NCI-H2081 treated with DMSO at 0.1 percent for 48 hours (cell line): ENCODE data around the gene PCDHA9.
"Not testable (repeated sequence)": the region's sequence is repeated elsewhere in the genome, so short reads cannot be mapped to it uniquely, and the experiment has no call there.

ENCODE experiments used
- DNase-seq: peaks from one replicate; lab custom pipeline; 2025; lab: John Stamatoyannopoulos, UW

The PCDHA9 gene

DNA sequence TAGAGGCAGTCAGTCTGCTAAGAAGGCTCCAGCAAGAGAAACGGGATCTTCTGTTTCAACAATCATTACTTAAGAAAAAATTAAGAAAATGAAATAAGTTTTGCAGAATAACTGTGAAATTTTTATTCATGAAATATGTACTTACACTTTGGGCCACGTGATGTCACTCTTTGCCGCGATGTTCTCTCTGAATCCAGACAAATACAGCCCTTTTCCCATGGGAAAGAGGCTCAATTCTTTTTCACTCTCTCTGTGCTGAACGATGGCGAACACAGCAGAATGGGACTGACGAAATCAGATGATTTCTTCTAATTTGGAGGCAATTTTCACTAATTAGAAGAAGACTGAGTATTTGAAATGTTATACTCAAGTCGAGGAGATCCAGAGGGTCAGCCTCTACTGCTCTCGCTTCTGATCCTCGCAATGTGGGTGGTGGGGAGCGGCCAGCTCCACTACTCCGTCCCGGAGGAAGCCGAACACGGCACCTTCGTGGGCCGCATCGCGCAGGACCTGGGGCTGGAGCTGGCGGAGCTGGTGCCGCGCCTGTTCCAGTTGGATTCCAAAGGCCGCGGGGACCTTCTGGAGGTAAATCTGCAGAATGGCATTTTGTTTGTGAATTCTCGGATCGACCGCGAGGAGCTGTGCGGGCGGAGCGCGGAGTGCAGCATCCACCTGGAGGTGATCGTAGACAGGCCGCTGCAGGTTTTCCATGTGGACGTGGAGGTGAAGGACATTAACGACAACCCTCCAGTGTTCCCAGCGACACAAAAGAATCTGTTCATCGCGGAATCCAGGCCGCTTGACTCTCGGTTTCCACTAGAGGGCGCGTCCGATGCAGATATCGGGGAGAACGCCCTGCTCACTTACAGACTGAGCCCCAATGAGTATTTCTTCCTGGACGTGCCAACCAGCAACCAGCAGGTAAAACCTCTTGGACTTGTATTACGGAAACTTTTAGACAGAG is at the start of gene PCDHA9:
Gene PCDHA9, plus strand, starts transcription at position 244 of the 964 bp plus-strand sequence. Its CDS starts 114 bp downstream, at position 358.
- DNase-seq, result not testable (repeated sequence)

- no peak for DNase-seq
These were observed 47.2 kb upstream of the PCDHA9 start, which contains the start of gene PCDHA3 for GRCh38 chr5:140800816-140801493. Gene PCDHA3 (plus strand): TSS chr5:140801057.

DNA sequence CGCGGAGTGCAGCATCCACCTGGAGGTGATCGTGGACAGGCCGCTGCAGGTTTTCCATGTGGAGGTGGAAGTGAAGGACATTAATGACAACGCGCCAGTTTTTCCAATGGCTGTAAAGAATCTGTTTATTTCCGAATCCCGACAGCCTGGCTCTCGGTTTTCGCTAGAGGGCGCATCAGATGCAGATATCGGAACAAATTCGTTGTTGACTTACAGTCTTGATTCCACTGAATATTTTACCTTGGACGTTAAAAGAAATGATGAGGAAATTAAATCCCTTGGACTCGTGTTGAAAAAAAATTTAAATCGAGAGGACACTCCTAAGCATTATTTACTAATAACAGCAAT is 46.7 kb upstream of the PCDHA9 start:
- no peak for DNase-seq

DNA sequence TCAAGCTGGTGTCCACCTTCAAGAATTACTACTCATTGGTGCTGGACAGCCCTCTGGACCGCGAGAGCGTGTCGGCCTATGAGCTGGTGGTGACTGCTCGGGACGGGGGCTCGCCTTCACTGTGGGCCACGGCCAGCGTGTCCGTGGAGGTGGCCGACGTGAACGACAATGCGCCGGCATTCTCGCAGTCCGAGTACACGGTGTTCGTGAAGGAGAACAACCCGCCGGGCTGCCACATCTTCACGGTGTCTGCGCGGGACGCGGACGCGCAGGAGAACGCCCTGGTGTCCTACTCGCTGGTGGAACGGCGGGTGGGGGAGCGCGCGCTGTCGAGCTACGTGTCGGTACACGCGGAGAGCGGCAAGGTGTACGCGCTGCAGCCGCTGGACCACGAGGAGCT is 45.8 kb upstream of the PCDHA9 start:
- DNase-seq, result not testable (repeated sequence)

DNA sequence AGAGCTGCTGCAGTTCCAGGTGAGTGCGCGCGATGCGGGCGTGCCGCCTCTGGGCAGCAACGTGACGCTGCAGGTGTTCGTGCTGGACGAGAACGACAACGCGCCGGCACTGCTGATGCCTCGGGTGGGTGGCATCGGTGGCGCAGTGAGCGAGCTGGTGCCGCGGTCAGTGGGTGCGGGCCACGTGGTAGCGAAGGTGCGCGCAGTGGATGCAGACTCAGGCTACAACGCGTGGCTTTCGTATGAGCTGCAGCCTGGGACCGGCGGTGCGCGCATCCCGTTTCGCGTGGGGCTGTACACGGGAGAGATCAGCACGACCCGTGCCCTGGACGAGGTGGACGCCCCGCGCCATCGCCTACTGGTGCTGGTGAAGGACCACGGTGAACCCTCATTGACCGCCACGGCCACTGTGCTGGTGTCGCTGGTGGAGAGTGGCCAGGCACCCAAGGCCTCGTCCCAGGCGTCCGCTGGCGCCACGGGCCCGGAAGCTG is 45.4 kb upstream of the PCDHA9 start:
- no peak for DNase-seq

GRCh38 chr5:140806834-140807775 is 41.1 kb upstream of the PCDHA9 start, which contains the start of gene PCDHA4:
Gene PCDHA4 (plus strand): TSS chr5:140807068.
- DNase-seq, result no peak

DNA sequence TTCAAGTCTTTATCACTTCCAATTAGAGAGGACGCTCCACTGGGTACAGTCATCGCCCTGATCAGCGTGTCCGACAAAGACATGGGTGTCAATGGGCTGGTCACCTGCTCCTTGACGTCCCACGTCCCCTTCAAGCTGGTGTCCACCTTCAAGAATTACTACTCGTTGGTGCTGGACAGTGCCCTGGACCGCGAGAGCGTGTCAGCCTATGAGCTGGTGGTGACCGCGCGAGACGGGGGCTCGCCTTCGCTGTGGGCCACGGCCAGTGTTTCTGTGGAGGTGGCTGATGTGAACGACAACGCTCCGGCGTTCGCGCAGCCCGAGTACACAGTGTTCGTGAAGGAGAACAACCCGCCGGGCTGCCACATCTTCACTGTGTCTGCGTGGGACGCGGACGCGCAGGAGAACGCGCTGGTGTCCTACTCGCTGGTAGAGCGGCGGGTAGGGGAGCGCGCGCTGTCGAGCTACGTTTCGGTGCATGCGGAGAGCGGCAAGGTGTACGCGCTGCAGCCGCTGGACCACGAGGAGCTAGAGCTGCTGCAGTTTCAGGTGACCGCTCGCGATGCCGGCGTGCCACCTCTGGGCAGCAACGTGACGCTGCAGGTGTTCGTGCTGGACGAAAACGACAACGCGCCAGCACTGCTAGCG is 39.8 kb upstream of the PCDHA9 start:
- DNase-seq, result not testable (repeated sequence)

- no peak for DNase-seq
These were observed 39.3 kb upstream of the PCDHA9 start for GRCh38 chr5:140808889-140809291.

DNA sequence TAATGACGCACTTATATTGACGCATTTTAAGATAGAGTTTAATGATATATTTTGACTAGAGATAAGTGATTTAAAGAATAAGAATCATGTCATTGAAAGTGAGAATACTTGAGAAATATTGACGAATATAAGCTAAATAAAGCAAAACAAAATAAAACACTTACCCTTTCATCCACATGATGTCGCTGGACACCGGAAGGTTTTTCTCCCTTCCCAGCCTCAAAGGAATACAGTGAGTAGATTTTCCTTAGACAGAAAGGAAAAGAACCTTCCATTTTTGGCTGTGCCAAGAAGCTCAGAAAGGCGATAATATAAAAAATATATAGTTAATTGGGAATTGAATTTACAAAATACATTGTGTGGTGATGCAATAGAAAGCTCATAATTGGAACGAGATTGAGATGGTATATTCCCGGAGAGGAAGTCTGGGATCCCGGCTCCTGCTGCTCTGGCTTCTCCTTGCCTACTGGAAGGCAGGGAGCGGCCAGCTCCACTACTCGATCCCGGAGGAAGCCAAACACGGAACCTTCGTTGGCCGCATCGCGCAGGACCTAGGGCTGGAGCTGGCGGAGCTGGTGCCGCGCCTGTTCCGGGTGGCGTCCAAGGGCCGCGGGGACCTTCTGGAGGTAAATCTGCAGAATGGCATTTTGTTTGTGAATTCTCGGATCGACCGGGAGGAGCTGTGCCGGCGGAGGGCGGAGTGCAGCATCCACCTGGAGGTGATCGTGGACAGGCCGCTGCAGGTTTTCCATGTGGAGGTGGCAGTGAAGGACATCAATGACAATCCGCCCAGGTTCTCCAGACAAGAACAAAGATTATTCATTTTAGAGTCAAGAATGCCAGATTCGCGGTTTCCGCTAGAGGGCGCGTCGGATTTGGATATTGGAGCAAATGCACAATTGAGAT is 26.6 kb upstream of the PCDHA9 start, which contains the start of gene PCDHA5:
Gene PCDHA5, plus strand, starts transcription at position 239 of the 906 bp plus-strand sequence.
- DNase-seq, result no peak

DNA sequence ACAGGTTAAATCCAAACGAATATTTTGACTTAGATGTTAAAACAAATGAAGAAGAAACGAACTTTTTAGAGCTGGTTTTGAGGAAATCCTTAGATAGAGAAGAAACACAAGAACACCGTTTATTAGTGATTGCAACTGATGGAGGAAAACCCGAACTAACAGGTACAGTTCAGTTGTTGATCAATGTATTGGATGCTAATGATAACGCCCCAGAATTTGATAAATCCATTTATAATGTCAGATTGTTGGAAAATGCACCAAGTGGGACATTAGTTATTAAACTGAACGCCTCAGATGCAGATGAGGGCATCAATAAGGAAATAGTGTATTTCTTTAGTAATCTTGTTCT is 25.9 kb upstream of the PCDHA9 start:
- DNase-seq, result no peak

DNA sequence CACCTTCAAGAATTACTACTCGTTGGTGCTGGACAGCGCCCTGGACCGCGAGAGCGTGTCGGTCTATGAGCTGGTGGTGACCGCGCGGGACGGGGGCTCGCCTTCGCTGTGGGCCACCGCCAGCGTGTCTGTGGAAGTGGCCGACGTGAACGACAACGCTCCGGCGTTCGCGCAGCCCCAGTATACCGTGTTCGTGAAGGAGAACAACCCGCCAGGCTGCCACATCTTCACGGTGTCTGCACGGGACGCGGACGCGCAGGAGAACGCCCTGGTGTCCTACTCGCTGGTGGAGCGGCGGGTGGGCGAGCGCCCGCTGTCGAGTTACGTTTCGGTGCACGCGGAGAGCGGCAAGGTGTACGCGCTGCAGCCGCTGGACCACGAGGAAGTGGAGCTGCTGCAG is 25.2 kb upstream of the PCDHA9 start:
- not testable (repeated sequence) for DNase-seq

GRCh38 chr5:140823475-140823874 is 24.7 kb upstream of the PCDHA9 start:
- DNase-seq, result no peak

DNA sequence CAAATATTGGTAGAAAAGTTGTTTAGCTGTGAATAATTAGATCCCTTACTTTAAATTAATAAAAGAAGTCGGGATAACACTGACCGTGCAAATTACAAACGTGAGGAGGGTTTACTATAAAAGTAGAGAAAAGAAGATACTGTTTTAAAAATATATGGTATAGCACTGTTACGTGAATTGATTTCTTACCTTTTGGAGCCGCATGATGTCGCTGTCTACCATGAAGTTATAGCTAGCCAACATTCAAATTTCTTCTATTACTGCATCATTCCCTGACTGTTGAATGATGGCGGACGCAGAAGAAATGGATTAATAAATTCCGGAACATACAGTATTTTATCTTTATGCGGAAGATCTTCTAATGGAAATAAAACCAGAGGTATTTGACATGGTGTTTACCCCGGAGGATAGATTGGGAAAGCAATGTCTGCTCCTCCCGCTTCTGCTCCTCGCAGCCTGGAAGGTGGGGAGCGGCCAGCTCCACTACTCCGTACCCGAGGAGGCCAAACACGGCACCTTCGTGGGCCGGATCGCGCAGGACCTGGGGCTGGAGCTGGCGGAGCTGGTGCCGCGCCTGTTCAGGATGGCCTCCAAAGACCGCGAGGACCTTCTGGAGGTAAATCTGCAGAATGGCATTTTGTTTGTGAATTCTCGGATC is 20.3 kb upstream of the PCDHA9 start, which contains the start of gene PCDHA6:
Gene PCDHA6, plus strand, starts transcription at position 257 of the 658 bp plus-strand sequence. Its CDS starts 132 bp downstream, at position 389.
- peak; percentile 30 for DNase-seq

DNA sequence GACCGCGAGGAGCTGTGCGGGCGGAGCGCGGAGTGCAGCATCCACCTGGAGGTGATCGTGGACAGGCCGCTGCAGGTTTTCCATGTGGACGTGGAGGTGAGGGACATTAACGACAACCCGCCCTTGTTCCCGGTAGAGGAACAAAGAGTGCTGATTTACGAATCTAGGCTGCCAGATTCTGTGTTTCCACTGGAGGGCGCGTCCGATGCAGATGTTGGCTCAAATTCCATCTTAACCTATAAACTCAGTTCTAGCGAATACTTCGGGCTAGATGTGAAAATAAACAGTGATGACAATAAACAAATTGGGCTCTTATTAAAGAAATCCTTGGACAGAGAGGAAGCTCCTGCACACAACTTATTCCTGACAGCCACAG is 19.8 kb upstream of the PCDHA9 start:
- DNase-seq, result peak; percentile 40

GRCh38 chr5:140829511-140830501 is 18.4 kb upstream of the PCDHA9 start:
- not testable (repeated sequence) for DNase-seq

DNA sequence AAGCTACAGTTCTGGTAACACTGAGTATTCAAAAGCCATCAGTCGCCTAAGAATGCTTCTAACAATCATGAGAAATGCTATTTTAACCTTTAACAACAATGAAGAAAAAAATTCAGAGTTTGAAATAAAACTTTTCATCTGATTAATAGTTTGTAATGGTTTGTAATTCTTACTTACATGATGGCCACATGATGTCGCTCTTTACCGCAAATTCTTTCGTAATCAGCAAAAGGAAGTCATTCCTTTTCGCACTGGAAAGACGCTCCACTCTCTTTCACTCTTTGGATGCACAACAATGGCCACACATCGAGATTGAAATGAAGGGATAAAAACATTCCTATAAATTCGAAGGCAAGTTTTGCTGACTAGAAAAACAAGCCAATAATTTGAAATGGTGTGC is 14.2 kb upstream of the PCDHA9 start, which contains the start of gene PCDHA7:
Gene PCDHA7, plus strand, starts transcription at position 277 of the 400 bp plus-strand sequence. Its CDS starts 115 bp downstream, at position 392.
- DNase-seq, result no peak

GRCh38 chr5:140834439-140835008 is 13.7 kb upstream of the PCDHA9 start:
- not testable (repeated sequence) for DNase-seq
